ENCODE results near the gene MAP3K7CL. TPM values are rescaled to one million over a fixed set of nuclear protein-coding genes. Genes with fewer than 3 reads are reported as not detected.

The MAP3K7CL gene
- total and polyA plus RNA-seq, 2 of the 8 experiments (the other 6 are each of a cell fraction or from before 2014, with no cell fraction given): not detected

DNA sequence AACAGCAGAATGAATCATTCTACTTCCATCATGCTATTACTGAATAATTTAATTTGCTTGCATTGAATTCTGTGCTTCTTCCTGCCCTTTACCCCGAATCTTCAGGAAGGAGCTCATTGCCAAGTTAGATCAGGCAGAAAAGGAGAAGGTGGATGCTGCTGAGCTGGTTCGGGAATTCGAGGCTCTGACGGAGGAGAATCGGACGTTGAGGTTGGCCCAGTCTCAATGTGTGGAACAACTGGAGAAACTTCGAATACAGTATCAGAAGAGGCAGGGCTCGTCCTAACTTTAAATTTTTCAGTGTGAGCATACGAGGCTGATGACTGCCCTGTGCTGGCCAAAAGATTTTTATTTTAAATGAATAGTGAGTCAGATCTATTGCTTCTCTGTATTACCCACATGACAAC lies 44.2 kb downstream of the MAP3K7CL start:
- Histone ChIP-seq H2AK5ac (ENCODE audit: low read depth, low read length) (no peak overlapping the region), H3K27me3 (replicated peaks in 1 of 4; ENCODE audit: control insufficient read depth in 3 of 4, extremely low read depth in 1 of 4, insufficient read depth in 3 of 4, low read length in 3 of 4) (no peaks in the 10 kb centered on the region), H2BK20ac (ENCODE audit: low read length) (no peak overlapping the region), H3K4me2 (ENCODE audit: insufficient read depth in 1 of 2, low read depth in 2 of 2, low read length in 2 of 2) (no peak overlapping the region), H2BK5ac (ENCODE audit: low read depth, low read length) (no peak overlapping the region), H3K9ac (replicated peaks in 1 of 4; ENCODE audit: extremely low read depth in 1 of 4, low read depth in 3 of 4, low read length in 3 of 4) (no peak overlapping the region), H2BK120ac (replicated peaks; ENCODE audit: low read depth, low read length) (no peak overlapping the region), H3K79me1 (ENCODE audit: low read depth, low read length) (no peaks in the 10 kb centered on the region), H3K4ac (replicated peaks; ENCODE audit: insufficient read length, low read depth, low read length) (no peak overlapping the region), H3K18ac (ENCODE audit: extremely low read depth, low read length) (no peak overlapping the region), H3K23me2 (ENCODE audit: low read depth, low read length) (no peaks in the 10 kb centered on the region), H4K20me1 (replicated peaks in 1 of 2; ENCODE audit: control insufficient read depth in 1 of 2, insufficient read depth in 2 of 2, low read length in 2 of 2) (no peaks in the 10 kb centered on the region), H2BK12ac (ENCODE audit: low read depth, low read length) (no peak overlapping the region), H2AFZ (ENCODE audit: low read length) (no peak overlapping the region), H3K9me3 (ENCODE audit: insufficient read depth in 2 of 2, low read depth in 1 of 2, low read length in 1 of 2) (no peaks in the 10 kb centered on the region), H3K27ac (ENCODE audit: low read depth, low read length) (no peak overlapping the region), H2BK15ac (ENCODE audit: low read length) (no peak overlapping the region), H3K23ac (ENCODE audit: insufficient read length) (no peak overlapping the region), H3K4me3 (ENCODE audit: extremely low read depth in 1 of 4, insufficient read depth in 2 of 4, low read depth in 3 of 4, low read length in 4 of 4) (no peak overlapping the region), H3K14ac (ENCODE audit: insufficient read length) (no peak overlapping the region), H3K56ac (replicated peaks; ENCODE audit: insufficient read length, low read depth, low read length) (no peak overlapping the region), H4K5ac (ENCODE audit: insufficient read length, low read depth, low read length) (no peak overlapping the region), H3K36me3 (ENCODE audit: control insufficient read depth in 2 of 4, insufficient read depth in 4 of 4, low read length in 3 of 4) (no peaks in the 10 kb centered on the region), H4K91ac (replicated peaks; ENCODE audit: insufficient read length, low read length) (no peak overlapping the region), H3K4me1 (replicated peaks in 1 of 4; ENCODE audit: control insufficient read depth in 3 of 4, insufficient read depth in 4 of 4, low read length in 3 of 4) (no peaks in the 10 kb centered on the region), H4K8ac (ENCODE audit: extremely low read depth, insufficient read depth, low read length) (no peak overlapping the region), H3K79me2 (ENCODE audit: control insufficient read depth in 1 of 2, insufficient read depth in 2 of 2, low read length in 2 of 2) (no peaks in the 10 kb centered on the region)
- TF ChIP-seq EGR1 (IDR thresholded peaks at IDR 0.05; ENCODE audit: borderline replicate concordance, low read depth, low read length) (no peak), KDM5A (IDR thresholded peaks at IDR 0.05; ENCODE audit: low read length) (no peak), POU5F1 (IDR thresholded peaks at IDR 0.05; ENCODE audit: low read depth, low read length) (no peak), NRF1 (IDR thresholded peaks at IDR 0.05; ENCODE audit: low read depth, low read length) (no peak), NANOG (IDR thresholded peaks at IDR 0.05; ENCODE audit: insufficient read depth, low read depth, low read length, poor library complexity, severe bottlenecking) (no peak), SP2 (IDR thresholded peaks at IDR 0.05; ENCODE audit: low read length) (no peak), CREB1 (IDR thresholded peaks at IDR 0.05) (no peak), ASH2L (IDR thresholded peaks at IDR 0.05; ENCODE audit: low read length) (no peak), KDM4A (IDR thresholded peaks at IDR 0.05; ENCODE audit: low read depth, low read length, severe bottlenecking) (no peak)
- TF ChIP-seq, protein P1, sequence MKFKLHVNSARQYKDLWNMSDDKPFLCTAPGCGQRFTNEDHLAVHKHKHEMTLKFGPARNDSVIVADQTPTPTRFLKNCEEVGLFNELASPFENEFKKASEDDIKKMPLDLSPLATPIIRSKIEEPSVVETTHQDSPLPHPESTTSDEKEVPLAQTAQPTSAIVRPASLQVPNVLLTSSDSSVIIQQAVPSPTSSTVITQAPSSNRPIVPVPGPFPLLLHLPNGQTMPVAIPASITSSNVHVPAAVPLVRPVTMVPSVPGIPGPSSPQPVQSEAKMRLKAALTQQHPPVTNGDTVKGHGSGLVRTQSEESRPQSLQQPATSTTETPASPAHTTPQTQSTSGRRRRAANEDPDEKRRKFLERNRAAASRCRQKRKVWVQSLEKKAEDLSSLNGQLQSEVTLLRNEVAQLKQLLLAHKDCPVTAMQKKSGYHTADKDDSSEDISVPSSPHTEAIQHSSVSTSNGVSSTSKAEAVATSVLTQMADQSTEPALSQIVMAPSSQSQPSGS (IDR thresholded peaks at IDR 0.05; ENCODE audit: low read length): no peak
- FAIRE-seq (no peak), DNase-seq (ENCODE audit: low read depth in 1 of 2, low spot score in 2 of 2) (no peak)
- ChIA-PET CTCF (ENCODE audit: partially characterized antibody) (interaction anchor here (1.1 to 1.9 kb wide), 3 partner anchors 10 to 174 kb away, joined by 3 to 9 read pairs (median 4); no protein-coding TSS in a partner anchor), POLR2A (ENCODE audit: partially characterized antibody) (no interaction called here)
- WGBS, 2 experiments (ENCODE audit: extremely low coverage in 1 of 2, insufficient coverage in 1 of 2, insufficient read length in 1 of 2, insufficient replicate concordance in 2 of 2, low coverage in 1 of 2, low lambda C conversion rate in 2 of 2, missing lambda C conversion rate in 1 of 2): 83% methylated on average over 9 of the region's 9 CpGs; no CpG with 5 or more reads in 1 of the 2 experiments
